ENCODE measurements around the gene TRABD2B.

DNA sequence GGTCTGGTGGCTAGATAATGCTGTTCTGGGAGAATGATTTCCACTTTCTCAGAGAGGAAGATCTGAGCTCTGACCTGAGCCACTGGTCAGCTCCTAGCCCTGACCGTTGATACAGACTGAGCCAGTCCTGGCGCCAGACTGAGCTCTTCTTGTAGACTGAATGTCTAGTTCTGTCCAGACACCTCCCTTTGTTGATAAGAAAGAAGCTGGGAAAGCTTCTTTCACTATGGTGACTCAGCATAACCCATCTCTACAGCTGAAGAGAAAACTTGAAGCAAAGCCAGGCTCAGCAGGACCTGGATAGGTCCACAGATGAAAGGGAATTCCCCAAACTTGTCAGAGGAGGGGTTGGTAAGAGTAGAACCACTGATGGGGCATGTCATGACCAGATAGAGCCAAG lies 9.9 kb upstream of the TRABD2B start:
- no peak for TF ChIP-seq EZH2 (IDR thresholded peaks at IDR 0.05; ENCODE audit: insufficient read depth, poor library complexity, severe bottlenecking)
- no peak for TF ChIP-seq EZH2phosphoT487 (IDR thresholded peaks at IDR 0.05; ENCODE audit: insufficient read depth, low read depth)

Measured in GM23248 (cell line).